SK-N-SH treated with all-trans-retinoic acid at 6 μM for 48 hours (cell line): ENCODE data around the gene RBPJ.

ENCODE experiments used
- CREB5 ChIP-seq: fragments of 250-450 bp; sonication (Bioruptor Pico); IDR thresholded peaks from 2 replicates; pipeline ENCODE4 v1.5.1; 2020; ENCODE audit warnings: low read depth, mild to moderate bottlenecking, moderate library complexity
- ESRRG ChIP-seq: fragments of 250-450 bp; sonication (Bioruptor Pico); IDR thresholded peaks from 2 replicates; pipeline ENCODE4 v1.6.1; 2021; ENCODE audit warnings: mild to moderate bottlenecking
- GLIS3 ChIP-seq: fragments of 250-450 bp; sonication (Bioruptor Pico); IDR thresholded peaks from 2 replicates; pipeline ENCODE4 v1.5.0; 2020; ENCODE audit warnings: mild to moderate bottlenecking, moderate library complexity
- POU6F1 ChIP-seq: fragments of 250-450 bp; sonication (Bioruptor Pico); IDR thresholded peaks from 2 replicates; pipeline ENCODE4 v1.8.0; 2021; ENCODE audit warnings: low read depth, mild to moderate bottlenecking, moderate library complexity, borderline replicate concordance
- ZFP3 ChIP-seq: fragments of 250-450 bp; sonication (Bioruptor Pico); IDR thresholded peaks from 2 replicates; pipeline ENCODE4 v1.5.0; 2020; ENCODE audit warnings: mild to moderate bottlenecking, moderate library complexity
- ZNF565 ChIP-seq: fragments of 450-650 bp; formaldehyde crosslinking; conservative IDR thresholded peaks from 2 replicates; pipeline ENCODE4 v1.5.0; 2020; ENCODE audit warnings: low read depth, mild to moderate bottlenecking, moderate library complexity
- TF ChIP-seq, protein P1 (sequence below): fragments of 250-450 bp; sonication (Bioruptor Pico); IDR thresholded peaks from 2 replicates; pipeline ENCODE4 v1.5.1; 2021; ENCODE audit warnings: mild to moderate bottlenecking, moderate library complexity

GRCh38 chr4:26367811-26368210 is 47.0 kb downstream of the RBPJ start:
- TF ChIP-seq ZNF565 (CRISPR knock-in tag), result no peak
- TF ChIP-seq, protein P1, sequence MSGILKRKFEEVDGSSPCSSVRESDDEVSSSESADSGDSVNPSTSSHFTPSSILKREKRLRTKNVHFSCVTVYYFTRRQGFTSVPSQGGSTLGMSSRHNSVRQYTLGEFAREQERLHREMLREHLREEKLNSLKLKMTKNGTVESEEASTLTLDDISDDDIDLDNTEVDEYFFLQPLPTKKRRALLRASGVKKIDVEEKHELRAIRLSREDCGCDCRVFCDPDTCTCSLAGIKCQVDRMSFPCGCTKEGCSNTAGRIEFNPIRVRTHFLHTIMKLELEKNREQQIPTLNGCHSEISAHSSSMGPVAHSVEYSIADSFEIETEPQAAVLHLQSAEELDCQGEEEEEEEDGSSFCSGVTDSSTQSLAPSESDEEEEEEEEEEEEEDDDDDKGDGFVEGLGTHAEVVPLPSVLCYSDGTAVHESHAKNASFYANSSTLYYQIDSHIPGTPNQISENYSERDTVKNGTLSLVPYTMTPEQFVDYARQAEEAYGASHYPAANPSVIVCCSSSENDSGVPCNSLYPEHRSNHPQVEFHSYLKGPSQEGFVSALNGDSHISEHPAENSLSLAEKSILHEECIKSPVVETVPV, result no peak
- no peak for TF ChIP-seq CREB5 (CRISPR knock-in tag)
- TF ChIP-seq ZFP3 (CRISPR knock-in tag), result no peak
- TF ChIP-seq ESRRG (CRISPR knock-in tag), result no peak
- no peak for TF ChIP-seq POU6F1 (CRISPR knock-in tag)
- no peak for TF ChIP-seq GLIS3 (CRISPR knock-in tag)
